Stimulated activated naive CD8-positive, alpha-beta T cell treated with anti-CD3 and anti-CD28 coated beads, Interleukin-15, amount 100 ng/mL, for 72 hours (primary cell): ENCODE results near the gene STAM.
A peak's percentile ranks its signal among the peaks of the same experiment; 100 is the strongest.

Experiments
- ATAC-seq: fragments of 150-1000 bp; cut with Tn5 transposase; 2 replicates; pipeline ENCODE4 v1.10.0; 2021; ENCODE audit warnings: mild to moderate bottlenecking, moderate library complexity
- DNase-seq, 2 donors: peaks; one replicate each; pipeline ENCODE4 v3.0.0; 2021 to 2022
- H3K27ac Mint-ChIP-seq, 2 donors: one replicate each; pipeline ENCODE4 v1.8.0; 2022; ENCODE audit warnings: mild to moderate bottlenecking in 2 of 2, mixed read lengths in 2 of 2, moderate library complexity in 2 of 2
- H3K27me3 Mint-ChIP-seq: one replicate; pipeline ENCODE4 v1.8.0; 2022; ENCODE audit warnings: mixed read lengths
- H3K4me1 Mint-ChIP-seq: one replicate; pipeline ENCODE4 v1.8.0; 2022; ENCODE audit warnings: mild to moderate bottlenecking, mixed read lengths
- H3K4me3 Mint-ChIP-seq, 2 donors: one replicate each; pipeline ENCODE4 v1.8.0; 2022; ENCODE audit warnings: mild to moderate bottlenecking in 2 of 2, mixed read lengths in 2 of 2, moderate library complexity in 1 of 2
- H3K9me3 Mint-ChIP-seq, 2 donors: one replicate each; pipeline ENCODE4 v1.8.0; 2022; ENCODE audit warnings: mixed read lengths in 2 of 2

STAM gene

GRCh38 chr10:17747883-17748550 lies 104.1 kb downstream of the STAM start:
- Mint-ChIP-seq H3K27ac (peak overlapping the region in 1 of 2 donors; percentile 56), H3K9me3 (no peaks in the 10 kb centered on the region), H3K4me1 (peaks cover 7% of the 10 kb centered on the region), H3K27me3 (no peaks in the 10 kb centered on the region), H3K4me3 (no peak overlapping the region)
- DNase-seq = no peak
- ATAC-seq = no peak

GRCh38 chr10:17749890-17750289 lies 105.9 kb downstream of the STAM start:
- DNase-seq (no peak), ATAC-seq (no peak)
- H3K4me3 Mint-ChIP-seq = no peak overlapping the region
- H3K27me3 Mint-ChIP-seq = no peaks in the 10 kb centered on the region
- no peak overlapping the region for H3K27ac Mint-ChIP-seq
- H3K4me1 Mint-ChIP-seq = no peaks in the 10 kb centered on the region
- H3K9me3 Mint-ChIP-seq = no peaks in the 10 kb centered on the region

GRCh38 chr10:17751781-17752445 lies 108.0 kb downstream of the STAM start, which contains the start of gene TMEM236:
Gene TMEM236, plus strand, starts transcription at chr10:17752201. Its CDS starts 95 bp downstream, at chr10:17752296.
- DNase-seq (no peak), ATAC-seq (no peak)
- Mint-ChIP-seq H3K4me3 (no peak within 1 kb of the TSS), H3K4me1 (no peaks in the 10 kb centered on the region), H3K27ac (no peak within 1 kb of the TSS), H3K27me3 (no peaks in the 10 kb centered on the region), H3K9me3 (no peaks in the 10 kb centered on the region)

GRCh38 chr10:17756557-17757217 lies 112.7 kb downstream of the STAM start:
- H3K27me3 Mint-ChIP-seq = no peaks in the 10 kb centered on the region
- no peak overlapping the region for H3K27ac Mint-ChIP-seq
- no peaks in the 10 kb centered on the region for H3K9me3 Mint-ChIP-seq
- no peaks in the 10 kb centered on the region for H3K4me1 Mint-ChIP-seq
- ATAC-seq (peak; percentile 83), DNase-seq (no peak)
- peak overlapping the region in 1 of 2 donors; percentile 32 for H3K4me3 Mint-ChIP-seq

GRCh38 chr10:17758200-17758599 lies 114.2 kb downstream of the STAM start:
- H3K9me3 Mint-ChIP-seq = no peaks in the 10 kb centered on the region
- H3K27me3 Mint-ChIP-seq = no peaks in the 10 kb centered on the region
- DNase-seq = no peak
- H3K27ac Mint-ChIP-seq = no peak overlapping the region
- H3K4me3 Mint-ChIP-seq = no peak overlapping the region
- H3K4me1 Mint-ChIP-seq = no peaks in the 10 kb centered on the region
- ATAC-seq = no peak

- no peak for DNase-seq
- no peaks in the 10 kb centered on the region for H3K4me1 Mint-ChIP-seq
- ATAC-seq = no peak
- no peak overlapping the region for H3K4me3 Mint-ChIP-seq
- no peaks in the 10 kb centered on the region for H3K27me3 Mint-ChIP-seq
- no peaks in the 10 kb centered on the region for H3K9me3 Mint-ChIP-seq
- H3K27ac Mint-ChIP-seq = no peak overlapping the region
Observed at GRCh38 chr10:17758896-17759295, 114.9 kb downstream of the STAM start.

GRCh38 chr10:17764142-17764541 lies 120.2 kb downstream of the STAM start:
- DNase-seq = no peak

GRCh38 chr10:17765602-17766001 lies 121.7 kb downstream of the STAM start:
- H3K4me3 Mint-ChIP-seq = no peak overlapping the region
- DNase-seq (no peak), ATAC-seq (no peak)
- H3K27me3 Mint-ChIP-seq = no peaks in the 10 kb centered on the region
- no peaks in the 10 kb centered on the region for H3K4me1 Mint-ChIP-seq
- H3K9me3 Mint-ChIP-seq = no peaks in the 10 kb centered on the region
- H3K27ac Mint-ChIP-seq = no peak overlapping the region

More at GRCh38 chr10:17764142-17764541, 120.2 kb downstream of the STAM start:
- no peak for ATAC-seq
- Mint-ChIP-seq H3K27me3 (no peaks in the 10 kb centered on the region), H3K4me3 (no peak overlapping the region), H3K27ac (no peak overlapping the region), H3K9me3 (no peaks in the 10 kb centered on the region), H3K4me1 (no peaks in the 10 kb centered on the region)
